K562 (cell line): ENCODE measurements around the gene BAIAP3. TPM values are rescaled to one million over a fixed set of nuclear protein-coding genes. Genes with fewer than 3 reads are reported as not detected.

Experiments
- CEBPG ChIP-seq, 3 experiments: fragments of 200-800 bp in 1 of 3; sonication (Bioruptor generic) in 1 of 3; sonication (generic) in 1 of 3; formaldehyde crosslinking in 1 of 3; IDR thresholded peaks in 2 of 3; conservative IDR thresholded peaks in 1 of 3; 2 replicates each; pipeline versions ENCODE4 v1.6.1 to v1.8.0; 2016 to 2022; ENCODE audit warnings: missing compliant biosample characterization in 2 of 3, missing genetic modification characterization in 2 of 3, mild to moderate bottlenecking in 1 of 3, missing genetic modification reagents in 1 of 3
- EGR1 ChIP-seq: fragments of 450-650 bp; conservative IDR thresholded peaks from 2 replicates; pipeline ENCODE4 v1.6.1; 2017; ENCODE audit warnings: mild to moderate bottlenecking
- HBP1 ChIP-seq: fragments of 450-650 bp; formaldehyde crosslinking; IDR thresholded peaks from 2 replicates; pipeline ENCODE4 v1.4.0; 2022; ENCODE audit warnings: missing genetic modification characterization
- HDAC2 ChIP-seq: fragments of 450-650 bp; IDR thresholded peaks from 2 replicates; pipeline ENCODE4 v1.6.1; 2016; ENCODE audit warnings: mild to moderate bottlenecking
- MXI1 ChIP-seq: IDR thresholded peaks from 2 replicates; pipeline ENCODE4 v1.6.1; 2011; ENCODE audit warnings: low read depth, mild to moderate bottlenecking, improper control_type of control experiment, low read length
- NR1H2 ChIP-seq: sonication (generic); formaldehyde crosslinking; IDR thresholded peaks from 2 replicates; pipeline ENCODE4 v1.4.0; 2020; ENCODE audit warnings: mild to moderate bottlenecking, missing genetic modification reagents
- TEAD1 ChIP-seq, 2 experiments: fragments of 450-650 bp in 1 of 2; sonication (generic) in 1 of 2; formaldehyde crosslinking; IDR thresholded peaks; 2 replicates each; pipeline versions ENCODE4 v1.4.0 to v1.8.0; 2020 to 2022; ENCODE audit warnings: mild to moderate bottlenecking in 2 of 2, missing genetic modification reagents in 1 of 2
- ZBTB40 ChIP-seq, 2 experiments: fragments of 450-650 bp in 1 of 2; sonication (generic) in 1 of 2; formaldehyde crosslinking in 1 of 2; IDR thresholded peaks; 2 replicates each; pipeline versions ENCODE4 v1.7.1 to v1.9.0; 2016 to 2022; ENCODE audit warnings: inconsistent platforms in 1 of 2, mild to moderate bottlenecking in 1 of 2, missing genetic modification reagents in 1 of 2
- polyA plus RNA-seq, 8 experiments: library from polyadenylated mRNA; depleted of rRNA in 4 of 8; stranded (reverse) in 5 of 8; unstranded in 3 of 8; fragments of >200 nt; fragmentation: Nextera tagmentation in 2 of 8; fragmentation: Illumina TruSeq in 1 of 8; extraction: Ambion mirVana in 2 of 8; extraction: Trizol in 1 of 8; gene quantifications; 2 replicates each; pipeline versions ENCODE4 v1.2.1 to v1.2.3, GENCODE V29; 2011 to 2014; ENCODE audit warnings: inconsistent platforms in 1 of 8, missing spikeins in 1 of 8
- total RNA-seq, 7 experiments: library from RNA; depleted of rRNA in 6 of 7; stranded (reverse); fragments of >200 nt in 6 of 7; fragmentation: Illumina TruSeq in 2 of 7; extraction: Trizol in 2 of 7; gene quantifications; 2 replicates each; pipeline versions ENCODE4 v1.2.1 to v1.2.3, GENCODE V29; 2011 to 2021; ENCODE audit warnings: low replicate concordance in 1 of 7
- TF ChIP-seq, protein P1 (sequence below): fragments of 250-450 bp; sonication (Bioruptor Pico); IDR thresholded peaks from 2 replicates; pipeline ENCODE4 v1.8.0; 2022; ENCODE audit warnings: moderate library complexity, mild to moderate bottlenecking, inconsistent platforms
- TF ChIP-seq, protein P2 (sequence below): fragments of 250-450 bp; sonication (Bioruptor Pico); IDR thresholded peaks from 2 replicates; pipeline ENCODE4 v1.6.1; 2021; ENCODE audit warnings: mild to moderate bottlenecking

BAIAP3 gene
- total and polyA plus RNA-seq, 9 of the 15 experiments (the other 6 are each of a cell fraction or from before 2014, with no cell fraction given): 0.03 to 4.5 (median 0.57) TPM; not detected in 1

GRCh38 chr16:1342526-1343427, 9.3 kb downstream of the BAIAP3 start (continued):
- TF ChIP-seq, protein P1, sequence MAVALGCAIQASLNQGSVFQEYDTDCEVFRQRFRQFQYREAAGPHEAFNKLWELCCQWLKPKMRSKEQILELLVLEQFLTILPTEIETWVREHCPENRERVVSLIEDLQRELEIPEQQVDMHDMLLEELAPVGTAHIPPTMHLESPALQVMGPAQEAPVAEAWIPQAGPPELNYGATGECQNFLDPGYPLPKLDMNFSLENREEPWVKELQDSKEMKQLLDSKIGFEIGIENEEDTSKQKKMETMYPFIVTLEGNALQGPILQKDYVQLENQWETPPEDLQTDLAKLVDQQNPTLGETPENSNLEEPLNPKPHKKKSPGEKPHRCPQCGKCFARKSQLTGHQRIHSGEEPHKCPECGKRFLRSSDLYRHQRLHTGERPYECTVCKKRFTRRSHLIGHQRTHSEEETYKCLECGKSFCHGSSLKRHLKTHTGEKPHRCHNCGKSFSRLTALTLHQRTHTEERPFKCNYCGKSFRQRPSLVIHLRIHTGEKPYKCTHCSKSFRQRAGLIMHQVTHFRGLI (CRISPR knock-in tag): no peak
- TF ChIP-seq TEAD1 (CRISPR knock-in tag; IDR thresholded peaks at IDR 0.05): no peak
- peak; percentile 96 for TF ChIP-seq EGR1
- no peak for TF ChIP-seq MXI1
- no peak for TF ChIP-seq HDAC2
- no peak for TF ChIP-seq NR1H2
- TF ChIP-seq, protein P2, sequence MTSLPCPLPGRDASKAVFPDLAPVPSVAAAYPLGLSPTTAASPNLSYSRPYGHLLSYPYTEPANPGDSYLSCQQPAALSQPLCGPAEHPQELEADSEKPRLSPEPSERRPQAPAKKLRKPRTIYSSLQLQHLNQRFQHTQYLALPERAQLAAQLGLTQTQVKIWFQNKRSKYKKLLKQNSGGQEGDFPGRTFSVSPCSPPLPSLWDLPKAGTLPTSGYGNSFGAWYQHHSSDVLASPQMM: no peak
- no peak for TF ChIP-seq ZBTB40 (IDR thresholded peaks at IDR 0.05)
- no peak for TF ChIP-seq ZBTB40 (CRISPR knock-in tag; IDR thresholded peaks at IDR 0.05)
- TF ChIP-seq HBP1 (CRISPR knock-in tag): no peak
- TF ChIP-seq CEBPG (CRISPR knock-in tag; IDR thresholded peaks at IDR 0.05): no peak
- no peak for TF ChIP-seq CEBPG (tag; conservative IDR thresholded peaks at IDR 0.05 in 1 of 2, IDR thresholded peaks at IDR 0.05 in 1 of 2)
